ENCODE data around the gene PELI3.

DNA sequence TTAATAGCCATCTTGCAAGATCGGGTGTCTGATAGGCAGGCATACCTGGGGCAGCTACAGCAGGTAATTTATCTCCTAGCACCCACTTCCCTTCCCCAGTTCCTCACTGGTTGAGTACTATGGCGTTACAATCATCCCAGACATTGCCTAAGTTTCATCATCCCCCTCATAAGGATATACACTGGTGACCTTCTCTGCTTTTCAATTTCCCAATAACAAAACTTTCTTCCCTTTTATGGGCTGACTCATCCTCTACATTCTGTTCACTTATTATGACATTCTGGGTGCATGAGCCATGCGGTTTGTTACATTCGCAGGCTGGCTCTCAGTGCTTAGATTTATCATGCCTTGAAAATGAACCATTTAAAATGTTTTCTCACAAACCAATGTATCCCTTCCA lies 23.1 kb upstream of the PELI3 start:
- no peak for TF ChIP-seq CEBPB (IDR thresholded peaks at IDR 0.05; ENCODE audit: low read depth, low read length)
- TF ChIP-seq POLR2A (IDR thresholded peaks at IDR 0.05; ENCODE audit: control extremely low read depth in 1 of 2, low read depth in 2 of 2, low read length in 2 of 2) = no peak
- TF ChIP-seq, protein P1, sequence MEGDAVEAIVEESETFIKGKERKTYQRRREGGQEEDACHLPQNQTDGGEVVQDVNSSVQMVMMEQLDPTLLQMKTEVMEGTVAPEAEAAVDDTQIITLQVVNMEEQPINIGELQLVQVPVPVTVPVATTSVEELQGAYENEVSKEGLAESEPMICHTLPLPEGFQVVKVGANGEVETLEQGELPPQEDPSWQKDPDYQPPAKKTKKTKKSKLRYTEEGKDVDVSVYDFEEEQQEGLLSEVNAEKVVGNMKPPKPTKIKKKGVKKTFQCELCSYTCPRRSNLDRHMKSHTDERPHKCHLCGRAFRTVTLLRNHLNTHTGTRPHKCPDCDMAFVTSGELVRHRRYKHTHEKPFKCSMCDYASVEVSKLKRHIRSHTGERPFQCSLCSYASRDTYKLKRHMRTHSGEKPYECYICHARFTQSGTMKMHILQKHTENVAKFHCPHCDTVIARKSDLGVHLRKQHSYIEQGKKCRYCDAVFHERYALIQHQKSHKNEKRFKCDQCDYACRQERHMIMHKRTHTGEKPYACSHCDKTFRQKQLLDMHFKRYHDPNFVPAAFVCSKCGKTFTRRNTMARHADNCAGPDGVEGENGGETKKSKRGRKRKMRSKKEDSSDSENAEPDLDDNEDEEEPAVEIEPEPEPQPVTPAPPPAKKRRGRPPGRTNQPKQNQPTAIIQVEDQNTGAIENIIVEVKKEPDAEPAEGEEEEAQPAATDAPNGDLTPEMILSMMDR (IDR thresholded peaks at IDR 0.05; ENCODE audit: control extremely low read depth in 1 of 3, insufficient read depth in 1 of 3, low read depth in 1 of 3, low read length in 3 of 3) = no peak
- TF ChIP-seq POLR2AphosphoS5 (IDR thresholded peaks at IDR 0.05; ENCODE audit: low read depth, low read length) = no peak
- no peak for TF ChIP-seq EZH2 (IDR thresholded peaks at IDR 0.05; ENCODE audit: low read depth, low read length, severe bottlenecking)
- TF ChIP-seq, protein P2, sequence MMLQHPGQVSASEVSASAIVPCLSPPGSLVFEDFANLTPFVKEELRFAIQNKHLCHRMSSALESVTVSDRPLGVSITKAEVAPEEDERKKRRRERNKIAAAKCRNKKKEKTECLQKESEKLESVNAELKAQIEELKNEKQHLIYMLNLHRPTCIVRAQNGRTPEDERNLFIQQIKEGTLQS (IDR thresholded peaks at IDR 0.05; ENCODE audit: insufficient read depth, low read depth, low read length) = no peak
- TF ChIP-seq EGR1 (IDR thresholded peaks at IDR 0.05; ENCODE audit: borderline replicate concordance, low read depth, low read length) = no peak
- no peak for TF ChIP-seq SRF (IDR thresholded peaks at IDR 0.05; ENCODE audit: low read depth, low read length)
- no peak for TF ChIP-seq POU5F1 (IDR thresholded peaks at IDR 0.05; ENCODE audit: low read depth, low read length)
- TF ChIP-seq EP300 (IDR thresholded peaks at IDR 0.05; ENCODE audit: borderline replicate concordance in 1 of 2, low read depth in 2 of 2, low read length in 2 of 2) = no peak
- no peak for TF ChIP-seq SIN3A (conservative IDR thresholded peaks at IDR 0.05 in 1 of 2, IDR thresholded peaks at IDR 0.05 in 1 of 2; ENCODE audit: low read depth in 1 of 2, low read length in 2 of 2)
- TF ChIP-seq RXRA (IDR thresholded peaks at IDR 0.05; ENCODE audit: insufficient read depth, low read depth, low read length) = no peak
- no peak for TF ChIP-seq TAF1 (IDR thresholded peaks at IDR 0.05; ENCODE audit: low read depth, low read length)
